HG03457 (cell line): Measurements from ENCODE around the gene SPATA31C2.
"Not testable (repeated sequence)": the region's sequence is repeated elsewhere in the genome, so short reads cannot be mapped to it uniquely, and the experiment has no call there.

ENCODE experiments used
- ATAC-seq: cut with Tn5 transposase; IDR thresholded peaks from one replicate; pipeline ENCODE4 v1.9.1; 2021; ENCODE audit warnings: moderate number of reproducible peaks; ENCODE audit not compliant: unreplicated experiment

The SPATA31C2 gene

DNA sequence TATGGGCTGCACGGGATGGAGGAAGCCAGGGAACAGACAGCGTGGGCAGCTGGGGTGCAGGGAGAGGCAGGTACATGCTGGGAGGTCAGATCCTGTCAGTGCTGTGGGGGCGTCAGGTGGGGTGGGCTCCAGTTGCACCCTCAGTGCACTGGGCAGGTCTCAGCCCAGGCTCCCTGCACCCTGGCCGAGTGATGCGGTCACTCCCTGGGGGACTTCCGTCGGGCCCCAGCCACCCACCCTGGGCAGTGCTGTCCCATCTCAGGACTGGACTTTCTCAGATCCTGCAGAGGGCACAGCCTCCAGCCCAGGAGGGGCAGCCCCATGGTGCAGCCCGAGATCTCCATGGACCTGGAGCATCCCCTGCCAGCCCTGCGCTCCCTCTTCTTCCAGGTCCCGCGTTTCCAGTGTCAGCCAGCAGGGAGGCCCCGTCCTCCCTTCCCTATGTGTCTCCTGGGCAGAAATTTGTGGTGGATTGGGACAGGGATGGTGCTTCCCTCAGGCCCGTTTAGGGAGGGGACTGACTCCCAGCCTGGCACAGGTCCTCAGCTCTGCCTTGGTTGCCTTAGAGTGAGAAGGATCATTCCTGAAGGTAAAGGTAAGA is 10.5 kb downstream of the SPATA31C2 start:
- ATAC-seq, result not testable (repeated sequence)

DNA sequence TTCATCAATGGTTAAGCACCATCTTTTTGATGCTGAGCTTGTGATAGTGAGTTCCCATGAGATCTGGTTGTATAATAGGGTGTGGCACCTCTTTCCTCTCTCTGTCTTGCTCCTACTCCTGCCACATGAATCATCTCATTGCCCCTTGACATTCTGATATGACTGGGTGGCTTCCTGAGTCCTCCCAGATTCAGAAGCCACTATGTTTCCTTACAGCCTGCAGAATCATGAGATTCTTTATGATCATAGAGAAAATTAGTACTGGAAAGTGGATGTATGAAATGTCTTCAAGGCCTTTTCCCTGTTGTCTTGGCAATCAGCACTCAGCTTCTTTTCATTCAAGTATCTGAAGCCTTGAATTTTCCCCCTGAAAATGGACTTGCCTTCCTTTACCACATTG is 14.9 kb downstream of the SPATA31C2 start:
- not testable (repeated sequence) for ATAC-seq

DNA sequence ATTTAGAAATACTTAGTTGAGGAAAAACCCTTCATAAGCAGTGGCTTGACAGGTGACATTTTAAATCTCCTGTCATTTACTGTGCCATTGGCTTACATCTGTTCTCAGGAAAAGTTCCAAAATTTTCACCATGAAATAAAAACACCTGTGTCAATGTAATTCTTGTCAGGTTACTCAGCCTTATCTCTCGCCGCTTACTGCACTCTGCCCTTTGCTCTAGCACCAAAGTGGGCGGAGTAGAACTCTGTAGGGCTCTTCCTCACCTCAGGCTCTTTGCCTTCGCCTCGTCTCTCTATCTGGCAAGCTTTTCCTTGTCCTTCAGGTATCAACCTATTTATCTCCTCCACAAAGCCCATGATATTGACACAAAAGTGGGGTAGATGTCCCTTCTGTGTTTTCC is 20.2 kb downstream of the SPATA31C2 start:
- ATAC-seq, result not testable (repeated sequence)

- ATAC-seq, result not testable (repeated sequence)
Measured at GRCh38 chr9:88114968-88115612, 23.2 kb downstream of the SPATA31C2 start.

DNA sequence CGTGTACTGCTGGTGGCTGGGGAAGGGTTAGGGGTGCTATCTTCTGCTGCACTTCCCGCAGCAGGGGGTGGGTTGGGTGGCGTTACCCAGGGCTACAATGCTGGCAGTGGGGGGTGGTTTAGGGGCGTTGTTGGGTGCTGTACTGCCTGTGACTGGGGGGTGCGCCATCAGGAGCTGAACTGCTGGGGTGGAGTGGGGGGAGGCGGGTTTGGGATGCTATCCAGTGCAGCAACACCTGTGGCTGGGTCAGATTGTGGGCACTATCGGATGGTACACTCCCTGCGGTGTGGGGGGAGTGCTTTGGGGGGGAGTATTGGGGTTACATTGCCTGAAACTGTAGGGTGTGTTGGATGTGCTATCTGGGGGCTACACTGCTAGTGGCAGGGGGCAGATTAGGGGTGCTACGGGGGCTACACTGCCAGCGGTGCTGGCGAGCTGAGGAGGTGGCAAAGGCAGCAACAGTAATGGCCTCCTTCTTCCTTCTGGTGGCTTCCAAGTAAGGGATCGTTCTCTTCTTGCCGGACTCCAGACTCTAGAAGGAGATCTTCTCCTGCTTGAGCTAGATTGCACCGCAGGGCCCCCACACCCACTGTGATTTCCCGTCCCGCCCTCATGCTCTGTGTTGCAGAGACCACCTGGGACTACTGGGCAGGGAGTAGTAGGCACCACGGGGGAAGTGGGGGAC is 23.9 kb downstream of the SPATA31C2 start:
- ATAC-seq, result not testable (repeated sequence)

DNA sequence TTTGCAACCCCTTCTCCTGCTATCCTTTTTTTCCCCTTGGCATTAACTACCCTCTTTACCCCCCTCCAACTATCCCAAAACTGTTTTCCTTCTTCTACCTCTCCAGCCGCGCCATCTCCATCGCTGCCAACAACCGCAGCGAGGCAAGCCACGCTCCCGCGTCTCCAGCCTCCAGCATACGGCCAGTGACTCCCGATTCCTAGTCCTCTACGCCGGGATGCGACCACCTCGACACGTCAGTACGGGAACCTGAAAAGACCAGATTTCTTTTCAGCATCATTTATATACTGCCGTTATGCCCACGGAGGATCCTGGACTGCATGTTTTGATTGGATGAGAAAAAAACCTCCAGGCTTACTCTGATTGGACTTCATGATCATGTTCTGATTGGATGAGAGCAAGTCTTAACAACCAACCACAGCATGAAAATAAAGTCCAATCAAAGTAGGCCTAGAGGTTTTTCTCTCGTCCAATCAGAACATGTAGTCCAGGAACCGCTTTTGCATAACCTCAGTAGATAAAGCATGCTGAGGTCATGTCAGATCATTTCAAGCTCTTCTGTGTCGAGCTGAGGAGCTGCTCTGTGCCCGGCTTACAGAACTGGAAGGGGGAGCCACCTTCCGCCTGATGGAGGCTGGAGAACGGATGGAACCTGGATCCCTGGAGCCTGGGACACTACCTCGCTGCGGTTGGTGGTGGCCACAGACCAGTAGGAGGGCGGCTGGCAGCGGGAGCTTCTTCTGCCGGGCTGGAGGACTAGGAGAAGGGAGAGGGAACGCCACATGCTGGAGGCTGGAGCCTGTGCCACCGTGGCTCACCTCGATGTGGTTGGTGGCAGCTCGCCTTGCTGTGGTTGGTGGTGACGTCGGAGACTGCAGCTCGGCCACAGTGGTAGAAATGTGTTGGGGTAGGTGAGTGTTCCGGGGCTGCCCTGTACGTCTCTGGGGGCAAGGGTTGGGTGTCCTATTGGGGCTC is 24.8 kb downstream of the SPATA31C2 start:
- ATAC-seq, result not testable (repeated sequence)

DNA sequence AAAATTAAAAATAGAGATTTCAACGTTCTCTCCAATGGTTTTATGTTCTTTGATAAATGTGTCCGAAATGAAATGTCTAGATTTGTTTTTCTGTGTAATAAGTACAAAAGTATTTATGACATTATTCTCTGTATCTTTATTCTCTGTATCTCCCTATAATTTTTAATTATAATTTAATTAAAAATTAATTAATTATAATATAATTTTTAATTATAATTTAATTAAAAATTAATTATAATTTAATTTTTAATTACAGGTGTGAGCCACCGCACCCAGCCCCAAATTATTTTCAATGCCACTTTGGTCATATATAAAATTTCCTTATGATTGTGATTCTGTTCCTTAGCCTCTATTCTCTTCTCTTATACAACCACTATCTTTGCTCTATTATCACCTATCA is 28.2 kb downstream of the SPATA31C2 start:
- ATAC-seq, result no peak

- ATAC-seq, result no peak
Measured at GRCh38 chr9:88108779-88109178, 29.5 kb downstream of the SPATA31C2 start.

DNA sequence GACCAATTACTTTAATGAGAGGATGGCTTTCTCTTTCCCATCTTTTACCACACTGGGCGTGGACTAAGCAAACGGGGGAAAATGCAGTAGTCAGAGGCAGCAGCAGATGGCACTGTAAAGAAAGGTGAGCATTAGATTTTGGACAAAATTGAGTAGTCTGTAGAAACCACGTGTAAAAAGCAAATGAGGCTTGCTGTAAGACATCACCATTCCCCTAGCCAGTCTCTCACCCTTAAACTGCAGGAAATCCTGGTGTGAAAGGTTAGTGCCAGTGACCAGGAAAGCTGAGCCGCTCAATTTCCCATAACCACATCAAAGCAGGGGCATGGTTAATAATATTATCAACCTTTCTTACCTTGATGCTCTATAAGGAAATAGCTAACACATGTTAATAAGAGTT is 31.8 kb downstream of the SPATA31C2 start:
- ATAC-seq, result no peak

DNA sequence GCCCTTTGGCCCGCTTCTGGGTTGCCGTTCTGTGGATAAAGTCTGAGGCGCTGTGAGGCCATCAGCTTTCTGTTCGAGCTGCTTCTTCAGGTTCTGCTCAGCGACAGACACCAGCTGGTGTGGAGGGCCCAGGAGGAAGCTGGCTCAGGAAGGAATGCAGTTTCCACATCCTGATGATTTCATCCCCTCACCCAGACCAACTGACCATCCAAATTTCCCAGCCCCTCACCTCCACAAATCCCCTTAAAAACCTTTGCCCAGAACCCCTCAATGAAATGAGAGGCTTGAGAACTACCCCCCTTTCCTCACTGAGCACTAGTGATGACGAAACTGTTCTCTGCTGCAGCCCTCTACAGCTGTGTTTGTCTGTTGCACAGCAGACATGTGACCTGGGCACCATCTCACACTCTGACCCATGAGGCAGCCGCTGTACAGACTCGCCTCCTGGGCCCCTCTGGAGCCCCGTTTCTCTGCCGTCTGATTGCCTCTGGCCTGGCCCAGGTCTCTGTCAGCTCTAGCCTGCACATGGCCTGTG is 45.4 kb downstream of the SPATA31C2 start:
- ATAC-seq, result no peak

DNA sequence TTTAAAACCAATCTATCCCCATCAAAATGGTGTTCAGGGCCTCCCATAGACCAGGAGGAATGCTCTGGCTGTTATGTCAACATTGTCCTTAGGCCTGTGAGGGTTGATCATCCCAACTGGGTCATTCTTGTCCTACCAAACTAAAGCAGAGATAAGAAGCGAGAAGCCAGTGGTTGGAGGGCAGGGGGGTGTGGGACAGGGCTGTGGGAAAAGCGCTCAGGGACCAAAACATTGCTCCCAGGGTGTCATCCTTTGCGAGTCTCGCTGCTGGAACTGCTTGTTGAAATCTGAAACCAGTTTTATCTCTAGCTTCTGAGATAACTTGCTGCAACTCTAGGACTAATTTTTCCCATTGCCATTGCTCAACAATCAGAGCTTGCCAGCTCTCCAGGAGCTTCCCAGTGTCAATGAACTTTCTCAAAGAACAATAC is 48.1 kb downstream of the SPATA31C2 start:
- ATAC-seq, result no peak

DNA sequence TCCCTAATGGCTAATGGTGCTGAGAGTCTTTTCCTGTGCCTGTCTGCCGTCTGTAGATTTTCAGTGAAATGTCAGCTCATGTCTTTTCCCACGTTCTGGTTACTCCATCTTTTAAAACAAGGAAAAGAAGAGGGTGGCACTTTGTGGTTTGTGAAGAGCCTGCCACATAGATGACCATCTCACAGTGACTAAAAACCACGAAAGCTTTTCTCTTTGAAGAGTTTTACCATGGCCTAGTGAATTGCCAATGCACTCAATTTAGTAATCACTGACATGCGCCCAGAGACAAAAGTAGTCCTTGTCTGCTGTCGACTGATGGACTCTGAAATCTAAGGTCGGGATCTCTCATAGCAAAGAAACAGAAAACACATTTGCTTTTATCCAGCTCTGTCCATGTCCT is 50.4 kb downstream of the SPATA31C2 start:
- no peak for ATAC-seq

DNA sequence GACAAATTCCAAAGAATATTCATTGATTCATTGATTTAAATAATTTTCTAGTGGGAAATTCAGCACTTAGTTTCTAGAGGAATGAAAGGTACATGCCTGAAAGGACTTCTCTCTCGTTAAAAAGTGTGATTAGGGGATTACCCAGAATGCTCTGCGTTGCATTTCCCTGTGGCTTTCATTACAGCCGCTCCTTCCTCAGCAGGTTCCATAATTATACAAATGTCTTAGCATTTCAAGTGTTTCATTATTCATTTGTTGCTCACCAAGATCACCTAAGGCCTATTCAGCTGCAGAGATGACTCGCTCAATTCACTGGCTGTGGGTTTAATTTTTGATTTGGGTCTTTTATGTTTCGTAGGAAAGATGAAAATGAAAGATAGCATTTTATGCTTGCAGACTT is 52.8 kb downstream of the SPATA31C2 start:
- ATAC-seq, result no peak

DNA sequence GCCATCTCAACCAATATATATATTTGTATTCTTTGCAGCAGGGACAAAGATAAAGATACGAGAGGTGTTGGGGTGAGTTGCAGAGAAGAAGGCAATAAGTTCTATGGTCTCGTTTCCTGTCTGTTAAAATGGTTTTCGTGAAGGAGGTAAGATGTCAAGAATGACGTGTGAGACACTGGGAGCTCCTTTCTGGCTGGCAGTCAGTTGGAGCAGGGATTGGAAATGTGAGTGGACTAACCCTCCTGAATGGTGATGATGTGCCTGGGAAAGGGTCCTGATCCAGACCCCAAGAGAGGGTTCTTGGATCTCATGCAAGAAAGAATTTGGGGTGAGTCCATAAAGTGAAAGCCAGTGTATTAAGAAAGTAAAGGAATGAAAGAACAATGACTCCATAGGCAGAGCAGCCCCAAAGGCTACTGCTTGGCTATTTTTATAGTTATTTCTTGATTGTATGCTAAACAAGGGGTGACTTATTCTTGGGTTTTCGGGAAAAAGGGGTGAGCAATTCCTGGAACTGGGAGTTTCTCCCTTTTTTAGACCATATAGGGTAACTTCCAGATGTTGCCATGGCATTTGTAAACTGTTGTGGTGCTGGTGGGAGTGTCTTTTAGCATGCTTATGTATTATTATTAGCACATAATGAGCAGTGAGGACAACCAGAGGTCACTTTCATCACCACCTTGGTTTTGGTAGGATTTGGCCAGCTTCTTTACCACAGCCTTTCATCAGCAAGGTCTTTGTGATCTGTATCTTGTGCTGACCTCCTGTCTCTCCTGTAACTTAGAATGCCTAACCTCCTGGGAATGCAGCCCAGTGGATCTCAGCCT is 53.7 kb downstream of the SPATA31C2 start:
- ATAC-seq, result no peak
